ENCODE data around the gene CGGBP1.
"Not testable (repeated sequence)": the region's sequence is repeated elsewhere in the genome, so short reads cannot be mapped to it uniquely, and the experiment has no call there.

CGGBP1 gene

GRCh38 chr3:88034491-88035275, 24.1 kb downstream of the CGGBP1 start:
- DNase-seq, result no peak

DNA sequence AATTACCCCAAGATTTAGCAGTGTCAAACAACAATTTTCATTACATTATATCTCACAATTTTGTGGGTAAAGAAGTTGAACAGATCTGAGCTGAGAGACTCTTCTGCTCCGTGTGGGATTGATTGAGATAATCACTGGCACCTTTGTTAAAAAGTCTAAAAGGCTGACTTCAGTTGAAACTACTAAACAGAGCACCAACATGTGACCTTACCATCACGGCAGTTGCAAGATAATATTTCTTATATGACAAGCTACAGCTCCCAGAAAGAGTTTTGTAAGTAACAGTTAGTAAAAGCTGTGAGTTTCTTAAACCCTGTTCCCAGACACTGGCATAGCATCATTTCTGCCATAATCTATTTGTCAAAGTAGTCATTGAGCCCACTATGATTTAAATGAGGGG, 25.0 kb downstream of the CGGBP1 start:
- DNase-seq, result no peak

DNA sequence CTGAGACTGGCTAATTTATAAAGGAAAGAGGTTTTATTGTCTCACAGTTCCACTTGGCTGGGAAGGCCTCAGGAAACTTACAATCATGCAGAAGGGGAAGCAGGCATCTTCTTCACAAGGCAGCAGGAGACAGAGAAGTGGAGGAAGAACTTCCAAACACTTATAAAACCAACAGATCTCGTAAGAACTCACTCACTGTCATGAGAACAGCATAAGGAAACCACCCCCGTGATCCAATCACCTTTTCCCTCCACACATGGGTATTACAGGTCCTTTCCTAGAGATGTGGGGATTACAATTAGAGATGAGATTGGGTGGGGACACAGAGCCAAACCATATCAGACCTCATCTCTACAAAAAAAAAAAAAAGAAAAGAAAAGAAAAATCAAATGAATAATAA, 25.7 kb downstream of the CGGBP1 start:
- no peak for DNase-seq

DNA sequence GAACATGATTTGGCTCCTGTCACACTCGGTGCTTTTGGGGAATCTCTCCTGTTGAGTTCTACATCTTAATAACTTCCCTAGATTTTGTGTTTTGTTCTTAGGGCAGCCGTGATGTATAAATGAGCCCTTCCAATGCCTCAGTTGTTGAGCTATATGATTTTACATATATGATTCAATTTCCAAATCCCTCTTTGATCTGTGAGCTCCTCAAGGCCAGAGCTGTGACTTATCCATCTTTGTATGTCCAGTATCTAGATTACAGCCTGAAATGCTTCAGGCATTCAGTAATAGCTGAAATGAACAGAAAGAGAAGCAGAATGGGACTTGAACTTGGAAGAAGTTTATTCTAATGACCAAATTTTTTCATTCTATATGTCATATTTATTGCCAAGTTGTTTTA, 26.6 kb downstream of the CGGBP1 start:
- DNase-seq, result no peak

- no peak for DNase-seq
Observed at GRCh38 chr3:88031642-88032077, 27.1 kb downstream of the CGGBP1 start.

DNA sequence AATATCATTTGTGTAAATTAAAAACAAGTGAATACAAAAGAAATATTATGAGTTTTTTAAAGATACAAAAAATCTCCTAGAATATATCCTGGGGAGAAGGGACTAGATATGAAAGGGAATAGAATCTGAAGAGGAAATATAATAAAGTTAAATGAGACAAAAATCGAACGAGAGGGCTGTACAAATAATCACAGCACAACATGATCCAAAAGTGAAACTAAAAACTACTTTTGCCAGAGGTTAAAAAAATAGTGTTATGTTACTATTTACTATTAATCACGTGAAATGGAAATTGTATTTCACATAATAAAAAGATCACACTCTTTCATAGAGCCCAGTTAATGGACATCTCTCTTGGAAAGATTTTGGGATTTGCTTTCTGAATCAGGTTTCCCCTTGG, 28.6 kb downstream of the CGGBP1 start:
- DNase-seq, result no peak

DNA sequence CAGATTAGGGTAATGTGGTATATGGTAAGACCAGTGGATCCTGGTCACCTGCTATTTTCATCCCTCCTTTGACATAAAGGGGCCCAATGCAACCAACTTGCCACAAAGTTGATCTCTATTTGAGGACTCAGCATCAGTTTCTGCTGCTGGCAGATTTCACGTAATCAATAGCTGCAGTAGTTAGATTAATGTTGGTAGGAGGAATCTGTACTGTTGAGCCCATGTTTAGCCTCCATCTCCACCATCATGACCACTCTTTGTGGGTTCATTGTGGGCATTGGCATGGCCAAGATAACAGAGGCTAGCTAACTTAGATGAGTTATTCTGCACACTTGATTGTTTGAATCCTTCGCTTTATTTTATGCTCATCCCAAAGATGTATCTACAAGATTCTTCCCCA, 29.9 kb downstream of the CGGBP1 start:
- no peak for DNase-seq

GRCh38 chr3:88025001-88025552, 33.7 kb downstream of the CGGBP1 start:
- no peak for DNase-seq

DNA sequence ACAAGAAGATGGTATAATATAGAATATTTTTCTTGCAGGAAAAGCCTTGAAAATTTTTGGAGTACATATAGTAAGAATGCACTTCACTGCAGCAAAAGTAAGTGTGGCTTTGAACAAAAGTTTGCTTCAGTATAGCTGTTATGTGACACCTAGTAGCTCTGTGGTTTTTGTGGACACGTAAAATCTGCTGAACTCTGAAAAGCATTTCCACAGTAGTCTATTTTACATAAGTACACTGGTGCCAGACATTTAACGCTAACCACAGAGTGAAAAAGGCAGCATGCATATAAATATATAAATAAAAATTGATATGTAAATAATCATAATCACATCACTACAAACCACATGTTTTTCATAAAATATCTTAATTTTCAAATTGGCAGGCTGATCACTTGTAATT, 39.8 kb downstream of the CGGBP1 start:
- DNase-seq, result no peak

DNA sequence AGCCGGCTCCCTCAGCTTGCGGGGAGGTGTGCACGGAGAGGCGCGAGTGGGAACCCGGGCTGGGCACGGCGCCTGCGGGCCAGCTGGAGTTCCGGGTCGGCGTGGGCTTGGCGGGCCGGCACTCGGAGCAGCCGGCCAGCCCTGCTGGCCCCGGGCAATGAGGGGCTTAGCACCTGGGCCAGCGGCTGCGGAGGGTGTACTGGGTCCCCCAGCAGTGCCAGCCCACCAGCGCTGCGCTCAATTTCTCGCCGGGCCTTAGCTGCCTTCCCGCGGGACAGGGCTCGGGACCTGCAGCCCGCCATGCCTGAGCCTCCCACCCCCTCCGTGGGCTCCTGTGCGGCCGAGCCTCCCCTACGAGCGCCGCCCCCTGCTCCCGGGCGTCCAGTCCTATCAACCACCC, 43.1 kb downstream of the CGGBP1 start:
- not testable (repeated sequence) for DNase-seq

GRCh38 chr3:88013592-88013991, 45.2 kb downstream of the CGGBP1 start:
- no peak for DNase-seq

- no peak for DNase-seq
Observed at GRCh38 chr3:88010810-88011209, 48.0 kb downstream of the CGGBP1 start.

GRCh38 chr3:88009066-88009465, 49.7 kb downstream of the CGGBP1 start:
- no peak for DNase-seq

GRCh38 chr3:88005066-88005465, 53.7 kb downstream of the CGGBP1 start:
- no peak for DNase-seq

GRCh38 chr3:88003115-88003755, 55.6 kb downstream of the CGGBP1 start:
- no peak for DNase-seq

- DNase-seq, result no peak
Observed at GRCh38 chr3:88002448-88002847, 56.4 kb downstream of the CGGBP1 start.

Data from effector CD4-positive, alpha-beta T cell (primary cell).